GM18867 (cell line): ENCODE results near the gene MCM3AP.
A peak's percentile ranks its signal among the peaks of the same experiment; 100 is the strongest.

Source experiments
- ATAC-seq: cut with Tn5 transposase; IDR thresholded peaks from one replicate; pipeline ENCODE4 v1.9.1; 2021; ENCODE audit warnings: mild to moderate bottlenecking, moderate library complexity; ENCODE audit not compliant: unreplicated experiment

Gene MCM3AP

GRCh38 chr21:46274797-46275390 is 10.5 kb downstream of the MCM3AP start:
- no peak for ATAC-seq

GRCh38 chr21:46273341-46273740 is 12.1 kb downstream of the MCM3AP start:
- ATAC-seq = no peak

- no peak for ATAC-seq
Observed at GRCh38 chr21:46269466-46269865, 15.9 kb downstream of the MCM3AP start.

- ATAC-seq = no peak
Observed at GRCh38 chr21:46268371-46268770, 17.0 kb downstream of the MCM3AP start.

- no peak for ATAC-seq
Observed at GRCh38 chr21:46266946-46267345, 18.5 kb downstream of the MCM3AP start.

GRCh38 chr21:46265736-46266525 is 19.5 kb downstream of the MCM3AP start:
- no peak for ATAC-seq

- ATAC-seq = no peak
Observed at GRCh38 chr21:46264690-46265144, 20.7 kb downstream of the MCM3AP start.

- no peak for ATAC-seq
Observed at GRCh38 chr21:46264046-46264689, 21.2 kb downstream of the MCM3AP start.

GRCh38 chr21:46256501-46256994 is 28.9 kb downstream of the MCM3AP start:
- ATAC-seq = no peak

- no peak for ATAC-seq
Observed at GRCh38 chr21:46255758-46256337, 29.6 kb downstream of the MCM3AP start.

- ATAC-seq = no peak
Observed at GRCh38 chr21:46255166-46255565, 30.2 kb downstream of the MCM3AP start.

- no peak for ATAC-seq
Observed at GRCh38 chr21:46254208-46254975, 31.0 kb downstream of the MCM3AP start.

GRCh38 chr21:46253610-46254124 is 31.7 kb downstream of the MCM3AP start:
- ATAC-seq = peak; percentile 41

GRCh38 chr21:46252840-46253239 is 32.6 kb downstream of the MCM3AP start:
- ATAC-seq = no peak

- no peak for ATAC-seq
Observed at GRCh38 chr21:46250146-46250725, 35.2 kb downstream of the MCM3AP start.

GRCh38 chr21:46248827-46249226 is 36.6 kb downstream of the MCM3AP start:
- no peak for ATAC-seq

- ATAC-seq = no peak
Observed at GRCh38 chr21:46248422-46248782, 37.0 kb downstream of the MCM3AP start.

- ATAC-seq = no peak
Observed at GRCh38 chr21:46247699-46248421, 37.6 kb downstream of the MCM3AP start.

- ATAC-seq = no peak
Observed at GRCh38 chr21:46246345-46246744, 39.1 kb downstream of the MCM3AP start.
